ENCODE results near the gene TRPM4. TPM values are rescaled to one million over a fixed set of nuclear protein-coding genes. Genes with fewer than 3 reads are reported as not detected.
"Not testable (repeated sequence)": the region's sequence is repeated elsewhere in the genome, so short reads cannot be mapped to it uniquely, and the experiment has no call there.

TRPM4 gene
- 38.7 TPM for polyA plus RNA-seq (2013, experiment 1 of 2; ENCODE audit: insufficient read length)
- 37.0 TPM for polyA plus RNA-seq (2013, experiment 2 of 2; ENCODE audit: insufficient read length)

DNA sequence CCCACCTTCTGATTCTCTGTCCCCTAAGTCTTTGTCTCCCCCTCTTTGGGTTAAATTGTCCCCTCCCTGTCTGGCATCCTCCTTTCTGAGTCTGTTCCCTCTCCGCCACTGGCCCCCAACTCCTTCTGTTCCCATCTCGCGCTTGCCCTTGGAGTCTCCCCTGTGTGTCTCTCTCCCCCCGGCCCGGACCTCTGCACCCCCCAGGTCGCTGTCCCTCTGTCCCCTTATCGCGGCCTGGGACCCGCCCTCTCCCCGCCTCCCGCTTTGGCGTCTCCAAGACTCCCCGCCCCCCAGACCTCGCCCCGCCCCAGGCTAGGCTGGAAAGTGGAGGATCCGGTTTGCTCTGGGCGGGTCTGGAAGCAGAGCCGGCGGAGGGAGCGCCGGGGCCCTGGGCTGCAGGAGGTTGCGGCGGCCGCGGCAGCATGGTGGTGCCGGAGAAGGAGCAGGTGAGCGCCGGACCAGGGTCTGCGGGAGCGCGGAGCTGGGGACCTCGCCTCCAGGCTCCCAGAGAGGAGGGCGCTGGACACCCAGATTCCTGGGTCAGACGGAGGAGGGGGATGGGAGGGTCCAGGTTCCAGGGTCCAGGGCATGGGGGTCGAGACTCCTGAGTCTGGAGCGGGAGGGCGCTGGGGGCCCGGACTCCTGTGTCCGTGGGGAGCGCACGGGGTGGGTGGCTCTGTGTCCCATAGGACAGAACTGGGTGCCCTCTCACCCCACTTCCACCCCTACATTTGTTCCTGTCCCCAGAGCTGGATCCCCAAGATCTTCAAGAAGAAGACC lies at the start of gene TRPM4:
Gene TRPM4 (plus strand): TSS at position 348 of the 780 bp plus-strand sequence. CDS start 75 bp downstream, at position 423.
- peak; percentile 85 for DNase-seq

DNA sequence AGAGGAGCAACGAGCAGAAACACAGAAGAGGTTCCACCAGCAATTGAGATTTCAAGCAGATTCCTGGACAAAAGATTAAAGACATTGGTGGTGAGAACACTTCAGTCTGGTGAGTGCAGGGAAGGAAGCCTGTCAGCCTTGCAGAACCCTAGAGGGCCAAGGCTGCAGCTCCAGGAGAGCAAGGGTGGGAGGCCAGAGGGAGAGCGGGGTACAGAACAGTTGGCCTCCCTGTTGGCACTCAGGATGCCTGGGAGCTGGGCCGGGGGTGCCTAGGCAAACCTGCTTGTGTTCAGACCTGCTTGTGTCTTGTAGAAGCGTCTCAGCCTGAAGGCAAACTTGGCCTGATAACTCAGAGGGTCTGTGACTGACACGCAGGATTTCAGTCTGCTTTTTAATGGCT lies 48.5 kb upstream of the TRPM4 start:
- DNase-seq: no peak

DNA sequence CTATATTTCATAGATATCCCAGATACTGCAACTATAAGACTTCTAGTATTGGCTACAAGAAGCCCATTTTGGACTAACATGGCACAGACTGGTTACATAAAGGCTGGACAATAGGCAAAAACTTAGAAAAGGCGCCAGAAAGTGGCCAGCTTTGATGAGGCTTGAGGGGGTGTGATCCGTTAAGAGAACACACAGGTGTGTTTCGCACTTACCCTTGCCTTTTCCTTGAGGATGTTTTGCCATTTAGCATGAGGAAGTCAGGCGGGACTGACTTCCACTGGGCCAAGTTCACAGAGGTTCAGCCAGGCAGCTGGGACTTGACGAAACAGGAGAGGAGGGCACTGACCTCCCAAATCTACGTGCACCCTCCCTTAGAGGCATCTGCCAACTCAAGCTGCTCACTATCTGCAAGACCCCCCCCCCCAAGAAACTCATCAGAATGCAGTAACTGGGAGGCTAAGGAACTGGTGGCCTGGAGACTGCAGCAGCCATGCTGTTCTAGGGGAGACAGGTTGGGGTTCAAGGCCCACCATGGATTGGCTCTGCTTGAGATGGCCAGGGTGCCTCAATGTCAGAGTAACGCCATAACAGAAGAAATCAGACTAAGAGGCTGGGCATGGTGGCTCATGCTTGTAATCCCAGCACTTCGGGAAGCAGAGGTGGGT lies 47.9 kb upstream of the TRPM4 start:
- no peak for DNase-seq

DNA sequence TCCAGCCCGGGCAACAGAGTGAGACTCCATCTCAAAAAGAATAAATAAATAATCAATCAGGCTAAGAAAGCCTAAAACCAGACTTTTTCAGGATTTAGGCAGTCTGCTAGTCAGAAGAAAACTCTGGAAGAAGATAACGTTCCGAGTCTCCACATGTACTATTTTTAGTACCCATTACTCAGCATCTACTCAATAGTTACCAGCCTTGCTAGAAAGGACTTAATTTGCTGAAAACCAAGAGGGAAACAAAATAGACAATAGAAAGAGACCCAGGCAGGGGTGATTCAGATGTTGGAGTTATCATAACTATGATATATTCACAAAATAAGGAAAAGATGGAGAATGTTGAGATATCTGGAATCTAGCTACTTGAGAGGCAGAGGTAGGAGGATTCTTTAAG lies 47.0 kb upstream of the TRPM4 start:
- peak; percentile 54 for DNase-seq

DNA sequence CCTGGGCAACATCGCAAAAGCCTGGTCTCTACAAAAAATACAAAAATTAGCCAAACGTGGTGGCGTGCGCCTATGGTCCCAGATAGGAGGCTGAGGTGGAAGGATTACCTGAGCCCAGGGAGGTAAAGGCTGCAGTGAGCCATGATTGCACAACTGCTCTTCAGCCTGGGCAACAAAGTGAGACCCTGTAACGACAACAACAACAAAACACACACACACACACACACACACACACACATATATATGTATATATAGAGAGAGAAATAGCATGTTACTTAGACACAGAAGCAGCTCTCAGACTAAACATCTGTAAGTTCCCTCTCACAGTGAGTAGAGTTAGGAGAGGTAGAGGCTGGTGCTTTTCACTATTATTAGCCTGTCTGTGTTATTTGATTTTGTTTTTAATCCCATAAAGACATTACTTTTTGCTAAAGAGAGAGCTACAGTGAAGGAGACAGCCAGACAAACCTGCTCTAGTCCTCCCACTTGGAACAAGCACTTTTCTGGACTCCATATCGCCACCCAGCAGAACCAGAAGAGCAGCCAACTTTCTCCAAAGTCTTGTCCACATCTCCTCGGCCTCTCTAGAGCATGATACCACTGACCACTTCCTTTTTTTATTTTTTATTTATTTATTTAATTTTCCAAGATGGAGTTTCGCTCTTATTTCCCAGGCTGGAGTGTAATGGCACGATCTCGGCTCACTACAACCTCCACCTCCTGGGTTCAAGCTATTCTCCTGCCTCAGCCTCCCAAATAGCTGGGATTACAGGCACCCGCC lies 46.2 kb upstream of the TRPM4 start:
- DNase-seq: no peak

DNA sequence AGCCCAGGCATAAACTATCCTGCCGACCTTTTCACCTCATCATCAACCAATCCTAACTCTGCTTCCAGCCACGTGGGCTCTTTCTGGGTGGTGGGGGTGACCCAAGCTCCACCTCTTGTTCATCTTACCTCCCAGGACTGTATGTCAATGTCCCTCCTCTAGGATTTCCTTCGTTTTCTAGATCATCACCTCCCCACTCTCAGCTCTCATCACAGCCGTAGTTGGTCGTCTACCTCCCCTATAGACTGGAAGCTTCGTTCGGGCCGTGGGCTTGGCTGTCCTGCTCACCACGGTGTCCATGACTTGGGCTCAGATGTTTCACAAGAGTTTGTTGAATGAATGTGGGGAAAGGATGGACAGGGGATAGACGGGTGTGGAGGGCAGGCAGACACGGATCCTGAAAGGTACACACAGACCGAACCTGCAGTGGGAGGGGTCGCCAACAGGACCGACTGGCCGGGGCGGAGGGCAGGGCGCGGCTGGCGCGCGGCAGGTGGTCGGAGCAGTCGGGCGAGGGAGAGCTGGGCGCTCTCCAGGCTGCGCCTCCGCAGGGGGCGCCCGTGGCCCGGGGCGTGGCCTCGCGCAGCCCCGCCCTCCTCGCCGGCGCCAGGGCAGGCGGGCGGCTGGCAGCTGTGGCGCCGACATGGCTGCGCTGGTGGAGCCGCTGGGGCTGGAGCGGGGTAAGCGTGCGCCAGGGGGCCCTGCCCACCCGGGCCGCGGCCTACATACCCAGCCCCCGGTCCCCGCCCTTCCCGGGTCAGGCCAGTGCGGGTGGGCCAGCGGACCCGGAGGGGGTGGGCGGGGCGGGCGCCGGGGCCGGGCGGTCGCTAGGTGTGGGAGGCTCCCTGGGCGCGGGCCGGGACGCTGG lies 43.6 kb upstream of the TRPM4 start, which contains the start of gene LIN7B:
Gene LIN7B (plus strand): TSS at position 609 of the 868 bp plus-strand sequence. CDS start 35 bp downstream, at position 644.
- DNase-seq: peak; percentile 69

DNA sequence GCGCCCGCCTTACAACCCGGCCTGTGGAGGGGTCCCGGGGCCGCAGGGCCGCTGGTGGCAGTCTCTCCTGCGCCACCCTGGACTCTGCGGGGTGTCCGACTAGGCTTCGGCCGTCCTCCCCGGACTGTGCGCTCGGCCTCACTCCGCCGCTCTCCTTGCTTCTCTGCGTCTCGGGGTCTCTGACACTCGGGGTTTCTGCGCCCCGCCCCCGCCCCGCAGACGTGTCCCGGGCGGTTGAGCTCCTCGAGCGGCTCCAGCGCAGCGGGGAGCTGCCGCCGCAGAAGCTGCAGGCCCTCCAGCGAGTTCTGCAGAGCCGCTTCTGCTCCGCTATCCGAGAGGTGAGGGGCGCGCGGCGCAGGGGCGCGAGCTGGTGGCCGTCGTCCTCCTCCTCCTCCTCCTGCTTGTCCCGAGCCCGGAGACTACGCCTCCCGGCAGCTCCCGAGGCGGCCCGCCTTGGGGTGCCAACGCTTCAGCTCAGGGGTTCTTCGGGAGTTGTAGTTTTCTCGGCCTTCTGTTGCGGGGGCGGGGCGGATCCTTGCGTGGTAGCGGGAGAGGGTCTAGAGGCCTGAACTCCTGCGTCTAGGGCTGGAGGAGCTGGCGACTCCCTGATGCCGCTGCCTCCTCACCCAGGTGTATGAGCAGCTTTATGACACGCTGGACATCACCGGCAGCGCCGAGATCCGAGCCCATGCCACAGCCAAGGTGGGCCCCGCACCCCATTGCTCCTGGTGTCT lies 42.8 kb upstream of the TRPM4 start:
- DNase-seq: peak; percentile 62

DNA sequence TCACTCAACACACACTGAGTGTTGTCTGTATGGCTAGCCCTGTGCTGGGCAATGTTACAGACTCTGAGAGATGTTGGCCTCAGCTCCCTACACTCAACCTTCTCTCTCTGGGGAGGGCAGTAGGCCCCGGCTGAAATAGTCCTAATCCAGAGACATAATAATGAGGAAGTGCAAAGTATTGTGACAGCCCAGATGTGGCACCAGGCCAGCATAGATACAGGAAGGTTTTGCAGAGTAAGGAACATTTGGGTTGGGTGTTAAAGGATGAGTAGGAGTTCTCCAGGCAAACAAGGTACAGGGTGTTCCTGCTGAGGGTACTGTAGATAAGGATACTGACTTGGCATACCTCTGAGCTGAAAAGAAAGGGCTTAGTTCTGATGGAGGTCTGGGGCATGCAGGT lies 41.0 kb upstream of the TRPM4 start:
- no peak for DNase-seq

DNA sequence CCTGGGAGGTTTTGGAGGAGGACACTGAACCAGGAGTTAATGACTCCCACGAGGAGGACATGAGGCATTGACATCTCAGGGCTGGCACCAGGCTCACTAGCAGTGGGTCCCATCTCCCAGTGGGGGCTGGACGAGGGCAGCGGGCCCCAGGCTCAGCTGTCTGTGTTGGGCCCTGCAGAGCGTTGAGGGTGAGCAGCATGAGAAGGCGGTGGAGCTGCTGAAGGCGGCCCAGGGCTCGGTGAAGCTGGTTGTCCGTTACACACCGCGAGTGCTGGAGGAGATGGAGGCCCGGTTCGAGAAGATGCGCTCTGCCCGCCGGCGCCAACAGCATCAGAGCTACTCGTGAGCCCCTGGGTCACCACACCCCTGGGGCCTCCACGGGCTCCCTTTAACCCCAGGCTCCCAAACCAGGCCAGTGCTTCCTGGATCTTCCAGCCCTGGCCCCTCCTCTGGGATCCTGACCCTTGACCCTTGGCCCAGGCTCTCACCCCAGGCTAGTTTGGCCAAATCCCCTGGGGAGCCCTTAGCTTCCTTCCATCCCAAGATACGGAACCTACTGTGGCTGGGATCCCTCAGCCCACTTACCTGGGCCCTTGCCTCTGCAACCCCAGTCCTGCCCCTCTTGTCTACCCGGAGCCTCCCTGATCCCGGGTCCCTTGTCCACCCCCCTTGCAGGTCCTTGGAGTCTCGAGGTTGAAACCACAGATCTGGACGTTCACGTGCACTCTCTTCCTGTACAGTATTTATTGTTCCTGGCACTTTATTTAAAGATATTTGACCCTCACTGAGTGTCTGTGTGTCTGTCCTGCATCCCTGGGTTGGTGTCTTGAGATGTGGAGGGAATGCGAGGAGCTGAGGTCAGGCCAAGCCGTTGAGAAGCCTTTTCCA lies 39.7 kb upstream of the TRPM4 start:
- no peak for DNase-seq

DNA sequence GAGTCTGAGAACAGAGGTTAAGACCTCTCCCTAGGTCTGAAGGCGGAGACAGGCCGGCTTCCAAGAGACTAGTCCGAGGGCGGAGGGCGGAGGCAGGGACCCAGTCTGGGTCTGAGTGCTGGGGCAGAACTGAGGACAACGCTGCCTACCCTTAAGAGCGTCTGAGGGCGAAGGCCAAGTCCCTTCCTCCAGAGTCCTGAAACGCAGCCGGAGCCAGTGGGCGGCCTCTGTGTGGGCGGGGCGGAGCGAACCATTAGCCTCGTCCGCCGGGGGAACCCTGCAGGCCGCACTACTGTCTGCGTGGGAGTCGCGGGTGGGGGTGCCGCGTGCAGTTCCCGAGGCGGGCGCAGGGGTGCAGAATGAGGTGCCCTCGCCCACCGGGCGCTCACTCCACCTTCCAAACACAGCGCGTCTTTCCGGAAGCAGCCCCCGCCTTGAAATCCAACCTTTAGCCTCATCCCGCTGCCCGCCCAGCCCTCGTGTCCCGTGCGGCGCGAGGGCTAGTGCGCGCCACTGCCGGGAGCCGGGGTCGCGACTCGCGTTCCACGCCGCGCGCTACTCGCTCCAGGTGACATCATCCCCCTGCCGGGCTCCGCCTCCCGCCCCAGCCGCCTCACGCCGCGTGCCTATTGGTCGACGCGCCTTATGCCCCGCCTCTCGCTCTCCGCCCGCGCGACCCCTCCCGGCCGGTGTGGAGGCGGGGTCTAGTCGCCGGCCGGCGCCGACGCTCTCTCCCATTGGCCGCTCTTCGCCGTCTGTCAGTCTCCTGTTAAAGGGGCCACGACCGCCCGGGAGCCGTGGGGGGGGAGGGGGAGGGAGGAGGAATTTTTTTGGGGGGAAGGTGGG lies 38.8 kb upstream of the TRPM4 start, which contains the start of gene C19orf73:
Gene C19orf73 (minus strand): TSS at position 579 of the 846 bp plus-strand sequence. CDS start 121 bp downstream, at position 458.
- DNase-seq: peak; percentile 91

DNA sequence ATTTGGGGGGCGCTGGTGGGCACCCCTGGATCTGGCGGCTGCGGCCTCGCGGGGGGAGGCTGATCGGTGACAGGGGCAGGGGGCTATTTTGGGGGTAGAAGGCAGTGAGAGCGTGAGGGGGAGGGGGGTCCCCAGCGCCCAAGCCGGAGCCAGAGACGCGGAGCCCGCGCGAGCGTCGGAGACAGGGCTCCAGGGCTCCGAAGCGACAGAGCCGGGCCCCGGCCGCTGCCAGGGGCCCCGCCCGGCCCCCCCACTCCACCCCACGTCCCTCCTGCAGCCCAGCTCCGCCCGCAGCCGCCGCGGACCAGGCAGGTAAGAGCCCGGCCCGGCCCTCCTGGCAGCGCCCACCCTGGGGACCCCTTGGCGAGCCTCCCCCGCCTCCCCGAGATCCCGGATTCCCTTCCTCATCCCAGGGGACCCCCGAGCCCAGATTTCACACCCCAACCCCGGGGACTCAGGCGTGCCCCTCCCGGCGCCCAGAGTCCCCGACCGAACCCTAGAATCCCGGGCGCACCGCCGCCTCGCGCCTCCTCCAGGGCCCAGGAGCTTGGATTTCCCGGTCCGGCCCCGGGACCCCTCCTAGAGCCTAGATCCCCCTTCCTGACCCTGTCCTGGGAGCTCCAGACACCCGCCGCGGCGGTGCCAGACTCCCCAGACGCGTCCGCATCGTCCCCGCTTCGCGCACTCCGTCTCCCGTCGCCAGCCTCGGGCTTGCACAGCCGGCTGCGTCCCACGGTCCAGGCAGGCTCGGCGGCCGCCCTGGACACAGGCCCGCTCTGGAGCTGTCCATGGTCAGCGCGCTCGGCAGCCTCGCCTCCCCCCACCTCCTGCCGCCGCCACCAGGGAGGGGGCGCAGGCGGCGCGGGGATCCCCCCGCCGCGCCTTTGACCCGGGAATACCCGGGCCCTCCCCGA lies 37.9 kb upstream of the TRPM4 start, which contains the start of gene PPFIA3:
Gene PPFIA3 (plus strand): TSS at position 134 of the 914 bp plus-strand sequence. CDS start 8,330 bp downstream, outside the sequence.
- DNase-seq: peak; percentile 65

DNA sequence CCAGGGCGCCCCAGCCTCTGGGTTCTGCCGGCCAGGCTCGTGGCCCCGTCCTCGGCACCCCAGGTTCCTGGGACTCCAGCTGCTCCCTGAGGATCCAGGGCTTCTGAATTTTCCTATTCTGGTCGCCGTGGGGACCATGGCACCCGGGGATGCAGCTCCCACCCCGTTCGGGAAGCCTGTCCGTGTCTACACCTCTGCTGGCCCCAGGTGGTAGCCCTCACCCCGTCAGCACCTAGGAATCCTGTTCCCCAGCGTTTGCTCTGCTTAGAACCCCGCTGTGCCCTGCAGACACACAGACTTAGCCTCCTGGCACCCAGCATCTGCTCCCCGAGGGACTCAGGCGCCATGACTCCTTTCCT lies 37.3 kb upstream of the TRPM4 start:
- no peak for DNase-seq

DNA sequence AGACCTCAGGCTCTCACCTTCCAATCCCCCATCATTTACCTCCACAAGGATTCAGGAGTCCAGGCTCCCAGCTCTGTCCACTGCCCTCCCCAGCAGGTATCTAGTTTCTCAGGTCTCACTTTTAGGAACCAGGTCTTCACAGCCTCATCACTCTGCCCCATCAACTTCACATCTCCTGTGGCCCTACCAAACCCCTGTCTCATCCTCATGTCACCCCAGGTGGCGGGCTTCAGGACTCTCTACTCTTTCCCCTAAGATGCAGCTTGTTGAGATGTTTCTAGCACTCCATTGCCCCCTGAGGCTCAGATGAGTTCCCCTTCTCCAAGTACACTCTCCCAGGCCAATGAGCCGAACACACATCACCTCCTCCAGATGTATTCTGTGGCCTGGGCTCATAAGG lies 36.7 kb upstream of the TRPM4 start:
- no peak for DNase-seq

DNA sequence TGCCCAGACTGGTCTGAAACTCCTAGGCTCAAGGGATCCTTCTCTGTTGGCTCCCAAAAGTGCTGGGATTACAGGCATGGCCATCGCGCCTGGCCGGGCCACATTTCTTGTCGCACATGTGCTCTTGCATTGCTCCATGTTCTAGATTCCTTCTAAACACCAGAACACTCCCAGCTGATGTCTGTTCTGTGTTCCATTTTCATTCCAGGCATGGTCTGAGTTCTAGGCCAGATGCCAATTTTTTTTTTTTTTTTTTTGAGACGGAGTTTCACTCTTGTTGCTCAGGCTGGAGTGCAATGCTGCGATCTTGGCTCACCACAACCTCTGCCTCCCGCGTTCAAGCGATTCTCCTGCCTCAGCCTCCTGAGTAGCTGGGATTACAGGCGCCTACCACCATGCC lies 35.8 kb upstream of the TRPM4 start:
- DNase-seq: not testable (repeated sequence)

DNA sequence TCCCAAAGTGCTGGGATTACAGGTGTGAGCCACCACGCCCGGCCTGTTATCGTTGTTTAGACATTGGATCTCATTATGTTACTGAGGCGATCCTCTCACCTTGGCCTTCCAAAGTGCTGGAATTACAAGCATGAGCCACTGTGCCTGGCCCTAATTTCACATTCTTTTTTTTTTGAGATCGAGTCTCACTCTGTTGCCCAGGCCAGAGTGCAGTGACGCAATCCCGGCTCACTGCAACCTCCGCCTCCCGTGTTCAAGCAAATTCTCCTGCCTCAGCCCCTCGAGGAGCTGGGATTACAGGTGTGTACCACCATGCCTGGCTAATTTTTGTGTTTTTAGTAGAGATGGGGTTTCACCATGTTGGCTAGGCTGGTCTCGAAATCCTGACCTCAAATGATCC lies 34.3 kb upstream of the TRPM4 start:
- not testable (repeated sequence) for DNase-seq

DNA sequence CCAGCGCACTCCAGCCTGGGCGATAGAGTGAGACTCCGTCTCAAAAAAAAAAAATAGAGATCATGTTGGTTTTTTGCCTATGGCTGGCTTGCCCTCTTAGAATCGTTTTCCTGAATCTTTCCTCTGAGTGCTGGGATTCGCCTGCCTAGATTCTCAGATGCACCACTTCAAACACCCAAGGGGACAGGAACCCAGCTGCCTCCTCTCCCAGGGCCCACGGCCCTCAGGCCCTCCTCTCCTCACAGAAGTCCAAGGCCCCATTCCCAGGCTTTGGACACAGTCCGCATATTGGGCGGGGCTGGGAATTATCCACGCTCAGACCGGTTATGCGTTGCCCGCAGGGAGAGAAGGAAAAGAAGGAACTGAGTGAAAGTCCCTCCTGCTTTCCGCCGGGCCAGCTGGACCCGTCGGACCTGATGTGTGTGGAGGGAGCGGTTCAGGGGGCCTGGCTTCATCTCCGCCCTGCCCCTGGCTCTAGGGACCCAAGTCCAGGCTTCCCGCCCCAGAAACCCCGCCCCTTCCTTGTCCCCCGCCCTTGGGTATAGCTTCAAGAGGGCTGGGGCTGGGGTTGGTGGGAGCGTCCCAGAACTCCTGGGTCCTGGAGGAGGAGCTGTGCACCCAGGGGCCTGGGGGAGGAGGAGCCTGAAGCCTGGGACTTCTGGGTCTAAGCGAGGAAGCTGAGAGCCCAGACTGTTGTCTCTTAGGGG lies 32.4 kb upstream of the TRPM4 start:
- DNase-seq: no peak

DNA sequence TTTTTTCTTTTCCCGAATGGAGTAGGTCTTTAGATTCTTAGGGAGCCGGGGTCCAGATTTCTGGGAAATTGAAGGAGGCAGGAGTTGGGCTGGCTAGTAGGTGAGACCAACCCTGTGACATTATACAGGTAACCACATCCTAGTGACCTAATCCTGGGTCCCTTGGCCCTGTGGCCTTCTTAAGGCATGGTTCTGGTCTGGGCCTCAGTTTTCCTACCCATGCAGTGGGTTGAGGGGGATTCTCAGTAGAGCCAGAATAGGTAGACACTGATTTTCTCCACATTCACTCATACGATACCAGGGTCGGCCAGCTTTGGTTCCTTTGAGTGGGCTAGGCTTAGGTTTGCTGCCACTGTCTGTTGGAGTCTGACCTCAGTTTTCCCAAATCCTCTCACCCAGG lies 31.0 kb upstream of the TRPM4 start:
- no peak for DNase-seq

Measured in fibroblast of skin of back (primary cell).